A673 (cell line): ENCODE results near the gene TCF7. TPM values are rescaled to one million over a fixed set of nuclear protein-coding genes. Genes with fewer than 3 reads are reported as not detected.
A peak's percentile ranks its signal among the peaks of the same experiment; 100 is the strongest.

ENCODE experiments used
- BruUV-seq: library from RNA; stranded (reverse); fragments of 400-500 nt; replicated peaks from 2 replicates; lab custom pipeline; 2021; lab: Mats Ljungman, UMichigan
- CTCF ChIA-PET: fragments of 300-600 bp; sonication (Branson Sonifier 250); formaldehyde crosslinking; loops from one replicate; lab custom pipeline; 2022; ENCODE audit warnings: antibody characterized with exemption; lab: Charles Lee
- POLR2A ChIA-PET: fragments of 300-600 bp; sonication (Branson Sonifier 250); formaldehyde crosslinking; loops from one replicate; lab custom pipeline; 2022; ENCODE audit warnings: antibody characterized with exemption; ENCODE audit not compliant: low non-redundant PET; lab: Charles Lee
- DNase-seq: peaks from one replicate; pipeline ENCODE4 v3.0.0-alpha.2; 2015; ENCODE audit warnings: low spot score
- H3K27ac ChIP-seq: fragments of 200-600 bp; sonication (generic); 2 replicates; pipeline ENCODE4 v1.5.1; 2016; ENCODE audit warnings: mixed run types, low read depth, mild to moderate bottlenecking, mixed read lengths, antibody characterized with exemption, low read length; ENCODE audit not compliant: poor library complexity, severe bottlenecking
- H3K27me3 ChIP-seq: fragments of 200-600 bp; sonication (generic); replicated peaks from 2 replicates; pipeline ENCODE4 v1.6.1; 2017; ENCODE audit warnings: mixed run types, low read depth, mild to moderate bottlenecking, mixed read lengths, antibody characterized with exemption, low read length; ENCODE audit not compliant: insufficient read depth, poor library complexity
- H3K36me3 ChIP-seq: fragments of 200-600 bp; sonication (generic); 2 replicates; pipeline ENCODE4 v1.6.1; 2016; ENCODE audit warnings: mixed run types, mild to moderate bottlenecking, mixed read lengths, antibody characterized with exemption, low read length; ENCODE audit not compliant: insufficient read depth, poor library complexity, severe bottlenecking
- H3K4me1 ChIP-seq: fragments of 200-600 bp; sonication (generic); 2 replicates; pipeline ENCODE4 v1.6.1; 2017; ENCODE audit warnings: mixed run types, mild to moderate bottlenecking, mixed read lengths, antibody characterized with exemption, low read length; ENCODE audit not compliant: insufficient read depth, poor library complexity, severe bottlenecking
- H3K4me3 ChIP-seq: fragments of 200-600 bp; sonication (generic); 2 replicates; pipeline ENCODE4 v1.5.1; 2016; ENCODE audit warnings: low read depth, mixed run types, mild to moderate bottlenecking, mixed read lengths, low read length; ENCODE audit not compliant: poor library complexity, severe bottlenecking
- H3K9me3 ChIP-seq: fragments of 200-600 bp; sonication (generic); 2 replicates; pipeline ENCODE4 v1.6.1; 2016; ENCODE audit warnings: mixed run types, low read depth, mild to moderate bottlenecking, mixed read lengths, antibody characterized with exemption, low read length; ENCODE audit not compliant: poor library complexity, severe bottlenecking
- EZH2 ChIP-seq: fragments of 200-600 bp; sonication (generic); IDR thresholded peaks from 2 replicates; pipeline ENCODE4 v1.6.1; 2017; ENCODE audit warnings: borderline replicate concordance, low read depth, mild to moderate bottlenecking, mixed read lengths, antibody characterized with exemption, low read length; ENCODE audit not compliant: poor library complexity, severe bottlenecking
- intact Hi-C: fragments of 100-400 bp; cut with micrococcal nuclease; formaldehyde crosslinking; loops from one replicate; pipeline ENCODE4 v1.10.0; 2022; ENCODE audit not compliant: unreplicated experiment
- total RNA-seq: library from RNA; stranded (reverse); gene quantifications from 2 replicates; pipeline ENCODE4 v1.2.3, GENCODE V29; 2021
- TF ChIP-seq, protein P1 (sequence below): fragments of 300-800, 200-600 bp; sonication (generic); conservative IDR thresholded peaks from 2 replicates; pipeline ENCODE4 v1.5.1; 2017; ENCODE audit warnings: low read depth, mild to moderate bottlenecking, antibody characterized with exemption, low read length, moderate library complexity, mixed read lengths

TCF7 gene
- total RNA-seq, 1 experiment from 2014 or later: 3.3 TPM

GRCh38 chr5:134112726-134113362, 1.6 kb upstream of the TCF7 start:
- no TSS peak for BruUV-seq
- peaks cover 6% of the 10 kb centered on the region for H3K27me3 ChIP-seq
- H3K4me3 ChIP-seq: no peak overlapping the region
- intact Hi-C loops: no loop called here
- no peaks in the 10 kb centered on the region for H3K36me3 ChIP-seq
- H3K9me3 ChIP-seq: no peaks in the 10 kb centered on the region
- H3K4me1 ChIP-seq: peaks cover 18% of the 10 kb centered on the region
- ChIA-PET POLR2A (no interaction called here), CTCF (interaction anchor here (1.5 kb wide), 1 partner anchor 28 kb away, joined by 4 read pairs; no protein-coding TSS in a partner anchor)
- TF ChIP-seq, protein P1, sequence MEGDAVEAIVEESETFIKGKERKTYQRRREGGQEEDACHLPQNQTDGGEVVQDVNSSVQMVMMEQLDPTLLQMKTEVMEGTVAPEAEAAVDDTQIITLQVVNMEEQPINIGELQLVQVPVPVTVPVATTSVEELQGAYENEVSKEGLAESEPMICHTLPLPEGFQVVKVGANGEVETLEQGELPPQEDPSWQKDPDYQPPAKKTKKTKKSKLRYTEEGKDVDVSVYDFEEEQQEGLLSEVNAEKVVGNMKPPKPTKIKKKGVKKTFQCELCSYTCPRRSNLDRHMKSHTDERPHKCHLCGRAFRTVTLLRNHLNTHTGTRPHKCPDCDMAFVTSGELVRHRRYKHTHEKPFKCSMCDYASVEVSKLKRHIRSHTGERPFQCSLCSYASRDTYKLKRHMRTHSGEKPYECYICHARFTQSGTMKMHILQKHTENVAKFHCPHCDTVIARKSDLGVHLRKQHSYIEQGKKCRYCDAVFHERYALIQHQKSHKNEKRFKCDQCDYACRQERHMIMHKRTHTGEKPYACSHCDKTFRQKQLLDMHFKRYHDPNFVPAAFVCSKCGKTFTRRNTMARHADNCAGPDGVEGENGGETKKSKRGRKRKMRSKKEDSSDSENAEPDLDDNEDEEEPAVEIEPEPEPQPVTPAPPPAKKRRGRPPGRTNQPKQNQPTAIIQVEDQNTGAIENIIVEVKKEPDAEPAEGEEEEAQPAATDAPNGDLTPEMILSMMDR: no peak
- no peak for TF ChIP-seq EZH2
- no peak overlapping the region for H3K27ac ChIP-seq
- DNase-seq: no peak

GRCh38 chr5:134113363-134113889, 1.1 kb upstream of the TCF7 start:
- Histone ChIP-seq H3K27ac (no peak overlapping the region), H3K27me3 (peaks cover 6% of the 10 kb centered on the region), H3K9me3 (no peaks in the 10 kb centered on the region), H3K4me1 (peaks cover 18% of the 10 kb centered on the region), H3K36me3 (no peaks in the 10 kb centered on the region), H3K4me3 (peak overlapping the region; percentile 52)
- ChIA-PET POLR2A (no interaction called here), CTCF (no interaction called here)
- intact Hi-C loops: no loop called here
- BruUV-seq: no TSS peak
- no peak for DNase-seq
- TF ChIP-seq, protein P1: no peak
- no peak for TF ChIP-seq EZH2

- TF ChIP-seq, protein P1: no peak
- no peak for TF ChIP-seq EZH2
- POLR2A ChIA-PET: interaction anchor here (0.6 kb wide), 1 partner anchor 72 kb away, joined by 5 read pairs; no protein-coding TSS in a partner anchor
- Histone ChIP-seq H3K36me3 (no peaks in the 10 kb centered on the region), H3K4me3 (peak overlapping the region; percentile 52), H3K27ac (no peak overlapping the region), H3K4me1 (peaks cover 17% of the 10 kb centered on the region), H3K27me3 (peaks cover 4% of the 10 kb centered on the region), H3K9me3 (no peaks in the 10 kb centered on the region)
- no peak for DNase-seq
- intact Hi-C loops: no loop called here
- CTCF ChIA-PET: interaction anchor here (0.6 to 0.7 kb wide), 4 partner anchors 10 to 119 kb away, joined by 3 to 8 read pairs (median 6); no protein-coding TSS in a partner anchor
- BruUV-seq: no TSS peak
These were observed 665 bp downstream of the TCF7 start for GRCh38 chr5:134114886-134115805.
